ENCODE data around the gene SAMMSON.

The SAMMSON gene

GRCh38 chr3:70049761-70050160, 50.2 kb downstream of the SAMMSON start:
- no peaks in the 10 kb centered on the region for H3K27me3 Mint-ChIP-seq
- no peak overlapping the region for H3K27ac Mint-ChIP-seq
- intact Hi-C loops (cut with micrococcal nuclease): no loop called here
- H3K4me1 Mint-ChIP-seq (ENCODE audit: low read depth): peaks cover 7% of the 10 kb centered on the region
- H3K4me3 Mint-ChIP-seq: no peak overlapping the region
- H3K36me3 Mint-ChIP-seq (ENCODE audit: low read depth): no peaks in the 10 kb centered on the region
- no peaks in the 10 kb centered on the region for H3K9me3 Mint-ChIP-seq

GRCh38 chr3:70053293-70053692, 53.8 kb downstream of the SAMMSON start:
- H3K27me3 Mint-ChIP-seq: peaks cover 3% of the 10 kb centered on the region
- H3K9me3 Mint-ChIP-seq: no peaks in the 10 kb centered on the region
- intact Hi-C loops (cut with micrococcal nuclease): no loop called here
- H3K36me3 Mint-ChIP-seq (ENCODE audit: low read depth): no peaks in the 10 kb centered on the region
- peaks cover 7% of the 10 kb centered on the region for H3K4me1 Mint-ChIP-seq (ENCODE audit: low read depth)
- H3K4me3 Mint-ChIP-seq: no peak overlapping the region
- H3K27ac Mint-ChIP-seq: no peak overlapping the region

GRCh38 chr3:70056081-70056480, 56.5 kb downstream of the SAMMSON start:
- no peak overlapping the region for H3K27ac Mint-ChIP-seq
- peaks cover 7% of the 10 kb centered on the region for H3K4me1 Mint-ChIP-seq (ENCODE audit: low read depth)
- intact Hi-C loops (cut with micrococcal nuclease): no loop called here
- no peaks in the 10 kb centered on the region for H3K9me3 Mint-ChIP-seq
- peaks cover 3% of the 10 kb centered on the region for H3K27me3 Mint-ChIP-seq
- H3K36me3 Mint-ChIP-seq (ENCODE audit: low read depth): no peaks in the 10 kb centered on the region
- H3K4me3 Mint-ChIP-seq: no peak overlapping the region

- intact Hi-C loops (cut with micrococcal nuclease): no loop called here
- H3K4me1 Mint-ChIP-seq (ENCODE audit: low read depth): peaks cover 7% of the 10 kb centered on the region
- peaks cover 3% of the 10 kb centered on the region for H3K27me3 Mint-ChIP-seq
- H3K36me3 Mint-ChIP-seq (ENCODE audit: low read depth): no peaks in the 10 kb centered on the region
- H3K27ac Mint-ChIP-seq: no peak overlapping the region
- no peak overlapping the region for H3K4me3 Mint-ChIP-seq
- no peaks in the 10 kb centered on the region for H3K9me3 Mint-ChIP-seq
Measured at GRCh38 chr3:70057426-70057825, 57.9 kb downstream of the SAMMSON start.

- H3K36me3 Mint-ChIP-seq (ENCODE audit: low read depth): no peaks in the 10 kb centered on the region
- H3K4me3 Mint-ChIP-seq: no peak overlapping the region
- peaks cover 7% of the 10 kb centered on the region for H3K27me3 Mint-ChIP-seq
- no peak overlapping the region for H3K27ac Mint-ChIP-seq
- no peaks in the 10 kb centered on the region for H3K4me1 Mint-ChIP-seq (ENCODE audit: low read depth)
- H3K9me3 Mint-ChIP-seq: no peaks in the 10 kb centered on the region
- intact Hi-C loops (cut with micrococcal nuclease): no loop called here
Measured at GRCh38 chr3:70061096-70061495, 61.6 kb downstream of the SAMMSON start.

GRCh38 chr3:70064194-70064779, 64.8 kb downstream of the SAMMSON start:
- Mint-ChIP-seq H3K4me3 (no peak overlapping the region), H3K27me3 (peaks cover 19% of the 10 kb centered on the region), H3K27ac (no peak overlapping the region), H3K4me1 (ENCODE audit: low read depth) (no peaks in the 10 kb centered on the region), H3K36me3 (ENCODE audit: low read depth) (no peaks in the 10 kb centered on the region), H3K9me3 (no peaks in the 10 kb centered on the region)
- intact Hi-C loops (cut with micrococcal nuclease): loop anchor here (2.0 kb wide), 1 partner anchor 295 kb away; no protein-coding TSS in a partner anchor

GRCh38 chr3:70065696-70066253, 66.2 kb downstream of the SAMMSON start:
- H3K4me1 Mint-ChIP-seq (ENCODE audit: low read depth): no peaks in the 10 kb centered on the region
- H3K27me3 Mint-ChIP-seq: peaks cover 25% of the 10 kb centered on the region
- no peaks in the 10 kb centered on the region for H3K36me3 Mint-ChIP-seq (ENCODE audit: low read depth)
- H3K27ac Mint-ChIP-seq: no peak overlapping the region
- intact Hi-C loops (cut with micrococcal nuclease): loop anchor here (2.0 kb wide), 1 partner anchor 293 kb away; no protein-coding TSS in a partner anchor
- no peak overlapping the region for H3K4me3 Mint-ChIP-seq
- H3K9me3 Mint-ChIP-seq: no peaks in the 10 kb centered on the region

- no peak overlapping the region for H3K27ac Mint-ChIP-seq
- H3K36me3 Mint-ChIP-seq (ENCODE audit: low read depth): no peaks in the 10 kb centered on the region
- no peaks in the 10 kb centered on the region for H3K4me1 Mint-ChIP-seq (ENCODE audit: low read depth)
- intact Hi-C loops (cut with micrococcal nuclease): no loop called here
- peaks cover 42% of the 10 kb centered on the region for H3K27me3 Mint-ChIP-seq
- H3K9me3 Mint-ChIP-seq: no peaks in the 10 kb centered on the region
- no peak overlapping the region for H3K4me3 Mint-ChIP-seq
Measured at GRCh38 chr3:70067860-70068521, 68.5 kb downstream of the SAMMSON start.

GRCh38 chr3:70069557-70069956, 70.0 kb downstream of the SAMMSON start:
- intact Hi-C loops (cut with micrococcal nuclease): no loop called here
- Mint-ChIP-seq H3K36me3 (ENCODE audit: low read depth) (no peaks in the 10 kb centered on the region), H3K27me3 (peaks cover 43% of the 10 kb centered on the region), H3K27ac (no peak overlapping the region), H3K4me3 (no peak overlapping the region), H3K4me1 (ENCODE audit: low read depth) (no peaks in the 10 kb centered on the region), H3K9me3 (no peaks in the 10 kb centered on the region)

- Mint-ChIP-seq H3K27me3 (peaks cover 46% of the 10 kb centered on the region), H3K36me3 (ENCODE audit: low read depth) (no peaks in the 10 kb centered on the region), H3K9me3 (no peaks in the 10 kb centered on the region), H3K27ac (no peak overlapping the region), H3K4me3 (no peak overlapping the region), H3K4me1 (ENCODE audit: low read depth) (no peaks in the 10 kb centered on the region)
- intact Hi-C loops (cut with micrococcal nuclease): no loop called here
Measured at GRCh38 chr3:70071138-70071537, 71.6 kb downstream of the SAMMSON start.

- intact Hi-C loops (cut with micrococcal nuclease): no loop called here
- Mint-ChIP-seq H3K36me3 (ENCODE audit: low read depth) (no peaks in the 10 kb centered on the region), H3K9me3 (no peaks in the 10 kb centered on the region), H3K27ac (no peak overlapping the region), H3K4me3 (no peak overlapping the region), H3K27me3 (peaks cover 48% of the 10 kb centered on the region), H3K4me1 (ENCODE audit: low read depth) (no peaks in the 10 kb centered on the region)
Measured at GRCh38 chr3:70072180-70072579, 72.6 kb downstream of the SAMMSON start.

- Mint-ChIP-seq H3K4me1 (ENCODE audit: low read depth) (no peaks in the 10 kb centered on the region), H3K4me3 (no peak overlapping the region), H3K27me3 (peaks cover 47% of the 10 kb centered on the region), H3K27ac (no peak overlapping the region), H3K36me3 (ENCODE audit: low read depth) (no peaks in the 10 kb centered on the region), H3K9me3 (no peaks in the 10 kb centered on the region)
- intact Hi-C loops (cut with micrococcal nuclease): no loop called here
Measured at GRCh38 chr3:70072754-70073153, 73.2 kb downstream of the SAMMSON start.

GRCh38 chr3:70075101-70075500, 75.6 kb downstream of the SAMMSON start:
- Mint-ChIP-seq H3K27me3 (peaks cover 37% of the 10 kb centered on the region), H3K27ac (no peak overlapping the region), H3K4me1 (ENCODE audit: low read depth) (no peaks in the 10 kb centered on the region), H3K9me3 (no peaks in the 10 kb centered on the region), H3K36me3 (ENCODE audit: low read depth) (no peaks in the 10 kb centered on the region), H3K4me3 (no peak overlapping the region)
- intact Hi-C loops (cut with micrococcal nuclease): no loop called here

GRCh38 chr3:70076396-70076795, 76.9 kb downstream of the SAMMSON start:
- H3K4me1 Mint-ChIP-seq (ENCODE audit: low read depth): no peaks in the 10 kb centered on the region
- H3K9me3 Mint-ChIP-seq: no peaks in the 10 kb centered on the region
- H3K36me3 Mint-ChIP-seq (ENCODE audit: low read depth): no peaks in the 10 kb centered on the region
- H3K4me3 Mint-ChIP-seq: no peak overlapping the region
- intact Hi-C loops (cut with micrococcal nuclease): no loop called here
- H3K27me3 Mint-ChIP-seq: peaks cover 31% of the 10 kb centered on the region
- no peak overlapping the region for H3K27ac Mint-ChIP-seq
